ENCODE results near the gene MRGPRE.

MRGPRE gene

DNA sequence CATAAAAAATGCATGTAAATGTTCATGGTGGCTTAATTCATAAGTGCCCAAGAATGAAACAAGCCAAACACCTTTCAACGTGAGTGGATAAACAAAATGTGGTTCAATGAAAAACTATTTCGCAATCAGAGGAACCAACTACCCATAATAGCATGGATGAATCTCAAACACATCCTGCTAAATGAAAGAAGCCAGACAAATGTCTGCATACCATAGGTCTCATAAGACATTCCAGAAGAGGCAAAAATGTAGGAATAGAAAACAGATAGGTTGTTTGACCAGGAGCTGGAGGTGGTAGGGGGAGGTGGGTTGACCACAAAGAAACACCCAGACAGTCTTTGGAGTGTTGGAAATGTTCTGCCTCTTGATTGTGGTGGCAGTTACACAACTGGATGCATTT lies 53.9 kb downstream of the MRGPRE start:
- no peak for DNase-seq (ENCODE audit: low read depth)

DNA sequence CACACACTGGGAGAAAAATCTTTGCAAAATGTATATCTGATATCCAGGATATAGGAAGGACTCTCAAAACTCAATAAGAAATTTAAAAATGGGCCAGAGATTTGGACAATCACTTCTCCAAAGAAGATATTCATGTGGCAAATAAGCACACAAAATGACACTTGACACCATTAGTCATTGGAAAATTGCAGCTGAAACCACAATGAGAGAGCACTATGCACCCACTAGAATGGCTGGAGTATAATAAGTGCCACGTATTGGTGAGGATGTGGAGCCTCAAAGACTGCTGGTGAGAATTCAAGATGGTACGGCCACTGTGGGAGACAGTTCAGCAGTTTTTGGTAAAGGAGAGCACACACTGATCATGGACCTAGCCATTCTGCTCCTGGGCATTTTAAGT lies 54.3 kb downstream of the MRGPRE start:
- no peak for DNase-seq (ENCODE audit: low read depth)
